Fibroblast of the aortic adventitia (primary cell): ENCODE results near the gene ATXN1. TPM values are rescaled to one million over a fixed set of nuclear protein-coding genes. Genes with fewer than 3 reads are reported as not detected.

Source experiments
- DNase-seq: peaks from one replicate; pipeline ENCODE4 v3.0.0-alpha.2; 2010; ENCODE audit warnings: low read depth
- H3K4me3 ChIP-seq: 2 replicates; pipeline ENCODE4 v1.5.1; 2011; ENCODE audit warnings: low read depth, mild to moderate bottlenecking, control low read depth, low read length, moderate library complexity
- total RNA-seq: library from RNA; depleted of rRNA; stranded (reverse); fragments of >200 nt; gene quantifications from 2 replicates; pipeline ENCODE4 v1.2.3, GENCODE V29; 2012; ENCODE audit warnings: low replicate concordance
- TF ChIP-seq, protein P1 (sequence below): IDR thresholded peaks from 2 replicates; pipeline ENCODE4 v1.5.1; 2011; ENCODE audit warnings: mild to moderate bottlenecking, low read length, control low read depth, inconsistent platforms; ENCODE audit not compliant: insufficient read depth

Gene ATXN1
- total RNA-seq, 1 donor: 39.3 TPM

DNA sequence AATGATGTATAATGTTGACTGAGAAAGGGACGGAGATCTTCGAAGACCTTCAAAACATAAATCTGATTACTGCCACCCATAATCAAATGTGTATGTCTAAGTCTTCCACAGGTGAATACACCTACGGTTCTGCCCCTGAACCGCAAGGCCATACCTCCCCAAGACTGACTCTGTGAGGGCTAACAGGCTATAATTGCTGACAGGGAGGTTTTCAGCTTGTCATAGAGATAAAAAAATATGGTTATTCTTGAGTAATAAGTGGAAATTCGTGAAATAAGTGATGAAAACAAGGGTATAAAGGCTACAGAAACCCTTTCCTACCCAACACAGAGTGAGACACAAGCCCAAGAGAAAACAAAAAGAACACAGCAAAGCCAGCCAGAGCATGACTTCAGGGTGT is 188.9 kb downstream of the ATXN1 start:
- H3K4me3 ChIP-seq: no peak overlapping the region
- no peak for DNase-seq
- TF ChIP-seq, protein P1, sequence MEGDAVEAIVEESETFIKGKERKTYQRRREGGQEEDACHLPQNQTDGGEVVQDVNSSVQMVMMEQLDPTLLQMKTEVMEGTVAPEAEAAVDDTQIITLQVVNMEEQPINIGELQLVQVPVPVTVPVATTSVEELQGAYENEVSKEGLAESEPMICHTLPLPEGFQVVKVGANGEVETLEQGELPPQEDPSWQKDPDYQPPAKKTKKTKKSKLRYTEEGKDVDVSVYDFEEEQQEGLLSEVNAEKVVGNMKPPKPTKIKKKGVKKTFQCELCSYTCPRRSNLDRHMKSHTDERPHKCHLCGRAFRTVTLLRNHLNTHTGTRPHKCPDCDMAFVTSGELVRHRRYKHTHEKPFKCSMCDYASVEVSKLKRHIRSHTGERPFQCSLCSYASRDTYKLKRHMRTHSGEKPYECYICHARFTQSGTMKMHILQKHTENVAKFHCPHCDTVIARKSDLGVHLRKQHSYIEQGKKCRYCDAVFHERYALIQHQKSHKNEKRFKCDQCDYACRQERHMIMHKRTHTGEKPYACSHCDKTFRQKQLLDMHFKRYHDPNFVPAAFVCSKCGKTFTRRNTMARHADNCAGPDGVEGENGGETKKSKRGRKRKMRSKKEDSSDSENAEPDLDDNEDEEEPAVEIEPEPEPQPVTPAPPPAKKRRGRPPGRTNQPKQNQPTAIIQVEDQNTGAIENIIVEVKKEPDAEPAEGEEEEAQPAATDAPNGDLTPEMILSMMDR: no peak

DNA sequence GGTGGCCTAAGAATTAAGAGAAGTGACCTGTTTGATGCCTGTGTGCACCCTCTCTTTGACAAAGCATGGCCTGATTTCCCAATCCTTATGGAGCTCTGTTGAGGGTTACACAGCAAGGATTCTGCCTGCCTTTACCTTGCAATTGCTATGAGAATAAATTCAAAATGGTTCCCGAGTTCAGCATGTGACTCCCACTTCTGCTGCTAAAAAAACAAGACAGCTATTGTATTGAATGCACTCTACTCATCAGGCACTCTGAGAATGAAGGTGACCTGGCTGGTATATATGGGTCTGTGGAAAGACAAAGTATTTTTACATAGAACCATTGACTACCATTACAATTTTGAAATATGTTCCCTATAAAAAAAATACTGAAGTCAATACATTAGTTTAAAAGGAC is 190.3 kb downstream of the ATXN1 start:
- H3K4me3 ChIP-seq: no peak overlapping the region
- no peak for DNase-seq
- TF ChIP-seq, protein P1: no peak

DNA sequence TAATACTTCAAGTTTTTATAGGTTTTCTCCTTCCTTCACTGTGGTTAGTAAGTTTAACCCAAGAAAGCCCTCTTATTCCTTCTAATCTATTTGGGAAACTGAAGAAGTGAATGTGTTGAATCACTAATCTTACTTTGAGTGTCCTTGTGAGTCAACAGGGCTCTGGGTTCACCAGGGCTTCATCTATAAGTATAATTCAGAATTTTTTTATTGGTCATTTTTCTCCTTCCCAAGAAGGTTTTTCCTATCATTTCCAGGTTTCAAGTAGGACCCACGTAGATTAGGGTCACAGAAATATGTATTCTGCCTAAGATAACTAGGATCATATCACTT is 191.1 kb downstream of the ATXN1 start:
- no peak overlapping the region for H3K4me3 ChIP-seq
- no peak for DNase-seq
- TF ChIP-seq, protein P1: no peak

DNA sequence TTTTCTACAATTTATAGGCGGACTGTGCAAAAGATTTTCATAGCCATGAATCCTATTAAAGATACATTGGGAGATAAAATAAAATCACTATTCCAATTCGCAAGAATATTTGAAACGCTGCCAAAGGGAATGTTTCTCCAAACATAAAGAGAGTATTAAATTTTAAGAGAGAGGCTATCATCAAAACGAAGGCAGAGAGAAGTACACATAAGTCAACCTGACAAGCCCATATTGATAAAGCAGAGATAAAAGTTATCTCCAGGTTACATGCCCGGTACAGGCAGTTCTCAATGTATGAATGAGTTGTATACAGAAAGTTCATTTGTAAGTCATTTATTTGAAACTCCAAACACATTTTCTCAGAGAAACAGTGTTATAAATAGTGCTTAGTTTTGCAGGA is 193.1 kb downstream of the ATXN1 start:
- DNase-seq: no peak
- TF ChIP-seq, protein P1: no peak

DNA sequence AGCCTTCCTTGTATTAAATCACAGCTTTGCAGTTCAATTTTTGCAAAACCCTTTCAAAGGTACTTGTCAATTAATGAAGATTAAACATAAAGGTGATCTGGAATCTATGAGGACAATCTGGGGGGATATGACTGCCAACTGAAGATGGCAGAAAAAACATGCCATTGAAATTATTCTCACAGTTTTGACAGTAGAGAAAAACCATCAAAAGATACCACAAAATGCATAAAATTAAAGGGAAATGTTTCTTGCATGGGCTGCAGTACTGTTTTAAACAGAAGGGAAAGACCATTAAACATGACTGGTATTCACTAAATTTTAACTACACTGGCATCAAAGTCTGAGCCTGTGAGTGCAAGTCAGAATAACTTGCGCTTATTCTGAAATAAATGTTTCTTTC is 194.2 kb downstream of the ATXN1 start:
- TF ChIP-seq, protein P1: no peak
- no peak overlapping the region for H3K4me3 ChIP-seq

More for the DNA sequence above, 193.1 kb downstream of the ATXN1 start:
- no peak overlapping the region for H3K4me3 ChIP-seq

DNA sequence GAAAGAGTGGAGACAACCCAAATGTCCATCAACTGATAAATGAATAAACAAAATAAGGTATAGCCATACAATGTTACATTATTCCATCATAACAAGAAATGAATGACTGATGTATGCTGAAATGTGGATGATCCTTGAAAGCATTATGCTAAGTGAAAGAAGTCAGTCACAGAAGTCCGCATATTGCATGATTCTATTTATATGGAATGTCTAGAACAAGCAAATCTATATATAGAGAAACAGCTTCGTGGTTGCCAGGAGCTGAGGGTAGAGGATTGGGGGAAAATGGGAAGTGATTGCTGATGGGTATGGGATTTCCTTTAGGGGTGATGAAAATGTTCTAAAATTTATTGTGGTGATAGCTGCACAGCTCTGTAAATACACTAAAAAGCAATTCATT is 196.8 kb downstream of the ATXN1 start:
- TF ChIP-seq, protein P1: no peak
- no peak for DNase-seq
- no peak overlapping the region for H3K4me3 ChIP-seq

More for the DNA sequence above, 194.2 kb downstream of the ATXN1 start:
- no peak for DNase-seq

DNA sequence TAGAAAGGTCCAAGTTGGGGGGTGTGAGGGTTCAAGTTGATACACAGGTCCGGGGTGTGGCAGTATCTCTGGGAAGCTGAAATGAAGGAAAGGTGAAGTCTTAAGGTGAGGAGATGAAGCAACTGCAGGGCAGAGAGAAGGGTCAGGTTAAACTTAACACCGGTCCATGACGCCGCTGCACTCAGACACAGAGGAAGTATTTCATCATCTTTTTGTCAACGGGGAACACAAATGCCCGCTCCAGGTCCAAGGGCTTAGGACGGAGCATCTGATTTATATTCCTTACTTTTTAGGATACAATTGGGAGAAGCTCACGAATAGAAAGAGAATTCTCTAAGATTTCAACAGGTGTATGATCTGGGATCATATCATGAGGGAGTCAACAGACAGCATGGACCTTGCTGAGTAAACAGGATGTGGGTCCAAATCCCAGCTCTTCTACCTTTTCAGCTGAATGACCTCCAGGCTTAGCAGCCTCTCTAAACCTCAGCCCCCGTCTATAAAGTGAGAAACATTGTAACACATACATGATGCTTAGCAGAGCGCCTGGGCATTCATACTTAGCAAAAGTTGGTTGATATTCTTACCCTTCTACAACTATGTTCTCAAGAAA is 197.5 kb downstream of the ATXN1 start:
- TF ChIP-seq, protein P1: no peak
- no peak overlapping the region for H3K4me3 ChIP-seq
- no peak for DNase-seq
